Kidney glomerular epithelial cell (primary cell): ENCODE data around the gene RHBDD1.

ENCODE experiments used
- DNase-seq: peaks from one replicate; lab custom pipeline; 2025; lab: John Stamatoyannopoulos, UW

The RHBDD1 gene

GRCh38 chr2:226835796-226836547 is at the start of gene RHBDD1:
Gene RHBDD1, plus strand, starts transcription at chr2:226836054. Its CDS starts 28,640 bp downstream, at chr2:226864694.
- peak; percentile 77 for DNase-seq

DNA sequence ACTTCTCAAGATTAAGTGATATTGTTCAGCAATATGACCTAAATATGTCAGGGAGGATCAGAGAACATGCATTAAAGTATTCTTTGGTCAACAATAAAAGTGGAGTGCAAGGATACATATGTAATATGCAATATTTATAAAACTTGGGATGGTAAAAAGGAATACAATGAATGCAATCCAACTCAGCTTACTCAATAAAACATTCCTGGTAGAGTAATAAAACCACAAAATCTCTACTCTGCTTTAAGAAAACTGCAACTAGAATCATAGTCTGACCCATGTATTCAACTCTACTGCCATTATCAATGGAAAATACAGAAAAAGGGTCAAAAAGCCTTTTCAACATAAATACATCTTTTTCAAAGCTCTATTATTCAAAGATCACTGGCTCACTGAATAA is 47.8 kb upstream of the RHBDD1 start:
- DNase-seq, result no peak

GRCh38 chr2:226788881-226789490 is 46.9 kb upstream of the RHBDD1 start:
- no peak for DNase-seq

DNA sequence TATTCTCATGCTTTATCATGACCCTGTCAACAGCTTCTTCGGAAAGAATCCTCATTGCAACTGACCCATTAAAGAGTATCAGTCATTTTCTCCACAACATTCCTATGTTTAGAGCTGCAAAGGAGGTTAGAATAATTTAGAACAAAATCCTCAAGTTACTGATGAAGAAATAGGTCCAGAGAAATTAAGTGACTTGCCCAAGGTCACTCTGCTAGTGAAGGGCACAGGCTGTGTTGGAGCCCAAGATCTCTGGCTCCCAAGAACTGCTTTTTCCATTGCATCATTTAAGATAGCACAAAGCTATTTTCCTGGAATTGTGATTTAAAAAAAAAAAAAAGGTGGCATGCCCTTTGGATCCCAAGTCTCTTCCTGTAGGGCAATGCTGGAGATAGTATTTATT is 45.8 kb upstream of the RHBDD1 start:
- no peak for DNase-seq

DNA sequence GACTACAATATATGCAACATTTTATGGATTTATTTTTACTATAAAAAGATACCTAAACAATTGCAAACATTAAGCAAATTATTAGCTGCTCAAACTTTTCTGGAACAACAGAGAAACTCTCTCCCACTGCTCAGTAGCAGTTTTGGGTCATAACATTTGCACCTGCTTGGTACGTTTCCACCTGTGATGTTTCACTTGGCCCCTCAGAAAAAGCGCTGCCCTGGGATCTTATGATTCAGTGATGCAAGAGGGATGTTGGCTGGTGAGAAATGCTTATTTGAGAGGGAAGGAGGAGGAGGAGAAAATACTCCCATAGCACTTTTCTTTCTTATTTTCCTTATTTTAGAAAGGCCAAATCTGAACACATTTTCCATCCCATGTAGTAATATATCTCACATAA is 45.4 kb upstream of the RHBDD1 start:
- no peak for DNase-seq

DNA sequence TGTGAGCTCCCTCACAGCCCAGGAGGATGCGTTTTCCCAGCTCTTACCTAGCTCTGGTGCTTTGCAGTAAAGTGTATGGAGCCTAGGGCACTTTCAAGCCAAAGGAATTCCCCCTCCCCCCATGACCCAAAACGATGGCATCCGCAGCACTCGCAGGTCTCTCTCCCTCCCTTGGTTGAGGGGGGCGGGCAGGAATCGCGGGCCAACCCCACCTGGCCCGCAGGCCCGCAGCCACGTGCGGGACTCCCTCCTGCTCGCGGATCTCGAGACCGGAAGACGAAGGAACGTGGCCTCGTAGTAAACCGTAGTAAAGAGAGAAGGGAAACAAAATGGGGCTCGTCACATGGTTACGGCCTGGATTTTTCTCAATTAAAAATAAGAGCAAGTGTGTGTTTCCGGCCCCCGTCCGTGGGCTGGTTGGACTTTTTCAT is 44.8 kb upstream of the RHBDD1 start:
- DNase-seq, result peak; percentile 60

DNA sequence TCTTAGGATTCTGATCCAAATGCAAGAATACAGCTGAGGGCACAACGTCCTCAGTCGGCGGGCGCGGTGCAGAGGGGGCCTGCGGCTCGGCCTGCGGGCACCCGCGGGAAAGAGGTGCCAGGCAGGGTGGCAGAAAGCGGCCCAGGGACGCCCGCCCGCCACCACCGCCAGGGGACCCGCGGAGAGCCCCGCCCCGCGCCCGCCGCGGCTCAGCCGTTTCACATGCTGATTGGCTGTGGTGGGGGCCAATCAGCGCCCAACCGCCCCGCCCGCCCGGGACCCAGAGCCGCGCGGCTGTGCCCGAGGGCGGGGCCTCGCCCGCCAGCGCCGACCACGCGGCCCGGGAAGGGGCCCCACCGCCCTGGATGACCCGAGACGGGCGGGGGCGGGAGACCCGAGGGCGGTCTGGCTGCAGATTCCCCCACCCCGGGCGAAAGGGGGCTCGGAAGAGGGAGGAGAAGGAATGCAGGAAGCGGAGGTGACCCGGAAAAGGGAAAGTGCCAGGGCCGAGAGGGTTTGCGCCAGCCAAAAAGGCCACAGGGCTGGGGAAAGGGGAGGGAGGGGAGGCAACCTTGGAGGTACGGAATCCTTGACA is 44.3 kb upstream of the RHBDD1 start:
- peak; percentile 63 for DNase-seq

DNA sequence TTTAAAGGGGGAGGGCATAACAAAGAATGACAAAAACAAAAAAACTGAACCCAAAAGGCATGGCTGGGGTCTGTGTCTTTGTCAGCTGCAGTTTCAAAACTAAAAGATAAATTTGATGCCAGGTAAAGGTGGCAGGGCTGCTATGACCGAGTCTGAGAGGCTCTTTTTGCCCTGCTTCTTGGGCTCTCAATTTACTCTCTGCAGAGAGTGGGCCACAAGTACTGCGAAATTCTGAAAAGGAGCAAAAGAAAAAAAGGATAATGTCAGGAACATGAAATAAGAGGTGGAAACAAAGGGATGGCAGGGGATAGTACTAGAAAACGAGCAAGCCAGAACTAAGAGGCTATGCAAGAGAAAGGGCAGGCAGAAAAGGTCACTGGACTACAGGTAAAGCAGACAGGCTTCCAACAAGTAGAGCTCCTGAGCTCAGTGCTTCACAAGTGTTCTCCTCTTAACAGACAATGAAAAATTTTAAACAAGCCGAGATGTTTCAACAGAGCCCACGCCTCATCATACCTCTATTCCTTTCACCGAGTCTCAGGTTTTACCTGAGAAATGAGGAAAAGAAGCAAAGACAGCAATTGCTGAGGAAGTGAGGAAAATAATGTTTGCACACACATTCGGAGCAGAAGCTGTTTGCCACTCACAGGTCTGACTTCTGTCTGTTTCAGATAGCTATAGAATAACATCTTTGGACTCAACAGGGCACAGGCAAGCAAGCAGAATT is 43.5 kb upstream of the RHBDD1 start:
- no peak for DNase-seq

GRCh38 chr2:226793646-226794045 is 42.2 kb upstream of the RHBDD1 start:
- no peak for DNase-seq

DNA sequence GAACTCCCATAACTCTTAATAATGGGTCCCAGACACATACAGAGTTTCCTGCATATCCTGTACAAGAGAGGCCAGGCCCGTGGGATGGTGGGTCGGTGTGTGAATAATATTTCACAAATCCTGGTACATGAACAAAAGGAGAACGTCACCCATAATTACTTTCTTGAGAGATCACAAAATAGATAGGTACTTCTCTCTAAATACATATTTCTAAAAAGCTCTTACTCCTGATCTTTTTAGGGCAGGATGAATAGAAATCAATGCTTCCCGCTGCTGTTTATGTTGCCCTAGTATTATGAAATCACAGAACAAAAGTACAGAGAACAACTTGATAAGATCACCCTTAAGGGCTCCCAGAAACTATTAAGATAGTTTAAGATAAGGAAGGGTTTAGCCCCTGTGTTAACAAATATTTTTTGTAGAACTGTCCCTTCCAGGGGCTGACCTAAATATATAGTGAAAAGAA is 41.6 kb upstream of the RHBDD1 start:
- no peak for DNase-seq

- DNase-seq, result peak; percentile 38
Observed at GRCh38 chr2:226794751-226795171, 41.1 kb upstream of the RHBDD1 start.

- no peak for DNase-seq
Observed at GRCh38 chr2:226795281-226796011, 40.4 kb upstream of the RHBDD1 start.

- DNase-seq, result no peak
Observed at GRCh38 chr2:226796012-226796839, 39.6 kb upstream of the RHBDD1 start.

DNA sequence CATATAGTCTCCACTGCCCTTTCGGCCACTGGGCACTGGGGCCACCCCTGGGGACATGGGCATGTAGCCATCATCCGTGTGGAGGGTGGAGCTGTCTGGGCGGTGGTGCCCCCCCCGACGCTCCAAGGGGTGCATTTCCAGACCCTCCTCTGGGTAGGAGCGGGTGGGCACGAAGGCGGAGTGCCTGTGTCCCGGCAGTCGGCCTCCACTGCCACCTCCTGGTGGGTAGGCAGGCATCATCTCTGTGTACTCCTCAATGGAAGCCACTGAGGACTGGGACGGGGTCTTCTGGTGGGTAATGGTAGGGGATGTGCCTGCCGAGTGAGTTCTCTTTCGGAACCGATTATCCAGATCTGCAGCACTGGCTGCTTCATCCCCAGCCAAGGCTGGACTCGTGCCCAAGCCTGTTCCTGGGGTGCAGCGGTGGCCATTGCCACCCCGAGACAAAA is 39.0 kb upstream of the RHBDD1 start:
- no peak for DNase-seq

GRCh38 chr2:226797289-226797988 is 38.4 kb upstream of the RHBDD1 start:
- DNase-seq, result no peak

DNA sequence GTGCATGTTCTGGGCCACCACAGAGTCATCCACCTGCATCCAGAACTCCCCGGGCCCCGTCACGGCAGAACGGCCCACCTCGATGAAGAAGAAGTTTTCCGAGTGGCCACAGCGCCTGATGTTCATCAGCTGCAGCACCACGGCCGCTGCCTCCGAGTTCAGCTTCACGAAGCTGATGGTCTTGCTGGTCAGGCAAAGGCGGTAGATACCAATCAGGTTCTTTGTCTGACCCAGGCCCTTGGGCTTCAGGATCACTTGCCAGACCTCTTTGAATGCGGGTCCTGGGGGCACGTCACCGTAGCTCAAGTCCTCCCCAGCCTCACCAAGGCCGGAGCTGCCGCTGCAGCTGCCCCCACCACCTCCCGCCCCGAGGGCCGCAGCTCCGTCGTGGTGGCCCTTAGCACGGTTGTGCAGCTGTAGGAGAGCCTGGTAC is 37.8 kb upstream of the RHBDD1 start:
- DNase-seq, result no peak

DNA sequence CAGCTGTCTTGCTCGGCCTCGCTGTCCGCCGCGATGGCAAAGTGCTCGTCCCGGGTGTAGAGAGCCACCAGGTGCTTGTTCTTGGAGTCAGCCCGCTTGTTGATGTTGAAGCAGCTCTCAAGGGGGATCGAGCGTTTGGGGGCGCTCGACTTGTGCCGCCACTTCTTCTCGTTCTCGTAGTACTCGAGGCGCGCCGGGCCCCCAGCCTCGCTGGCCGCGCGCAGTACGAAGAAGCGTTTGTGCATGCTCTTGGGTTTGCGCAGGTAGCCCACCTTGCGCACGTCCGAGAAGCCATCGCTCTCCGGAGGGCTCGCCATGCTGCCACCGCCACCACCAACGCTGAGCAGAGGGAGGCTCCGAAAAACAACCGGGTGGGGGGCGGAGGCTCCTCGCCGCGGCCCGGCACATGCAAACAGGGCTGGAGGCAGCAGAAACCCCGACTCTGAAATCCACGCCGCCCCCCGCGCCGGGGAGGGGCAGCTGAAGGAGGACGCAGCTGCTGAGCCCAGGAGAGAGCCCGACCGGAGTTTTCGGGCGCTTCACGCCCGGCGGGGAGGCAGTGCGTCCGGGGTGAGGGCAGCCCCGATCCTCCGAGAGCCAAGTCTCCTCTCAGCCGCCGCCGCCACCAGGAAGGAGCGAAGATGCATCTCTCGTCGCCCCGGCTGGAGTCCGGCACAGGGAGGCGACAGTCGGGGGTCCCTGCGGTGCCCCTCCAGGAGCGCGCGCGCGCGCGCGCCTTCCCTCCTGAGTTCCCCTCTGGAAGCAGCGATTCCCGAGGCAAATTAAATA is 37.2 kb upstream of the RHBDD1 start:
- DNase-seq, result no peak

- DNase-seq, result peak; percentile 21
Observed at GRCh38 chr2:226799211-226799975, 36.5 kb upstream of the RHBDD1 start, which contains the start of gene IRS1. Gene IRS1, minus strand, starts transcription at chr2:226799820. Its CDS starts 1,082 bp downstream, at chr2:226798738.
